GM23248 (cell line): Measurements from ENCODE around the gene ZBTB20.

Experiments
- EZH2 ChIP-seq: fragments of 200-600 bp; sonication (generic); IDR thresholded peaks from 2 replicates; pipeline ENCODE4 v1.6.1; 2018; ENCODE audit warnings: antibody characterized with exemption, mild to moderate bottlenecking; ENCODE audit not compliant: insufficient read depth, poor library complexity, severe bottlenecking
- EZH2phosphoT487 ChIP-seq: fragments of 200-600 bp; sonication (generic); IDR thresholded peaks from 2 replicates; pipeline ENCODE4 v1.6.1; 2018; ENCODE audit warnings: antibody characterized with exemption, moderate library complexity, mild to moderate bottlenecking, low read depth; ENCODE audit not compliant: insufficient read depth

GRCh38 chr3:115134648-115135347 is 12.3 kb downstream of the ZBTB20 start:
- no peak for TF ChIP-seq EZH2
- TF ChIP-seq EZH2phosphoT487 = no peak
